SK-N-SH (cell line): ENCODE results near the gene PCNX1.

Experiments
- ELF1 ChIP-seq: IDR thresholded peaks from 2 replicates; pipeline ENCODE4 v1.4.0; 2012
- EZH2phosphoT487 ChIP-seq: fragments of 200-600 bp; sonication (generic); IDR thresholded peaks from 2 replicates; pipeline ENCODE4 v1.6.1; 2017; ENCODE audit warnings: low read depth, mixed run types, mild to moderate bottlenecking, antibody characterized with exemption, moderate library complexity, borderline replicate concordance
- RXRA ChIP-seq: IDR thresholded peaks from 2 replicates; pipeline ENCODE4 v1.4.0; 2012; ENCODE audit warnings: low read depth, mild to moderate bottlenecking, borderline replicate concordance
- TEAD4 ChIP-seq: IDR thresholded peaks from 2 replicates; pipeline ENCODE4 v1.4.0; 2012; ENCODE audit warnings: mild to moderate bottlenecking, borderline replicate concordance; ENCODE audit not compliant: insufficient read depth
- TF ChIP-seq, protein P1 (sequence below): fragments of 200-600 bp; sonication (generic); IDR thresholded peaks from 2 replicates; pipeline ENCODE4 v1.6.1; 2017; ENCODE audit warnings: antibody characterized with exemption, mild to moderate bottlenecking, moderate library complexity
- TF ChIP-seq, protein P2 (sequence below): fragments of 150-350 bp; IDR thresholded peaks from 2 replicates; pipeline ENCODE4 v1.6.1; 2016; ENCODE audit warnings: mild to moderate bottlenecking, low read depth, low read length

DNA sequence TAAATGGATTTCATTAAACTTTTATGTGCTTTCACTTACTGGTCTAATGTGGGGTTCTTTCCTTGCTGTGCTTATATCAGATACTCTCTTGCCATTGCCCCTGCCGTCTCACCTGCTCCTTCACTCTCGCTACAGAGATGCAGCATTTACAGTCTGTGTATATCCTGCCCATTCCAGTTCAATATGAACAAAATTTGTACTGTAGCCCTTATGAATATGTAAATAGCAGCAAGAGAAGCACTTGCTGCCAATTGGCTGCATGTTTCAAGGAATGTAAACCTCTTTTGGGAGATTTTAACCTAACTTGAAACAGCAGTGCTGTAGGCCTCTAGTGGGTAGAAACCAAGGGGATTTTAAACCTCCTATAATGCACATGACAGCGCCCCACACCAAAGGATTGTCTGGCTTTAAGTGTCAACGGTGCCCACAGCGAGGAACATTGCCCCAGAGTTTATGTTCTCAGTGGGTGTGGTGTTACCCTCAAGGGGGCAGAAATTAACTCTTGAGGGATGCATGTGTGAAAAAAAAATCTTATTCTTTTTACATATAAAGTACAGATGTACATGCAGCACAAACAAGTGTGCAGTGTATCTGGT is 19.1 kb downstream of the PCNX1 start:
- TF ChIP-seq RXRA (no peak), EZH2phosphoT487 (no peak), TEAD4 (no peak), ELF1 (no peak)
- TF ChIP-seq, protein P1, sequence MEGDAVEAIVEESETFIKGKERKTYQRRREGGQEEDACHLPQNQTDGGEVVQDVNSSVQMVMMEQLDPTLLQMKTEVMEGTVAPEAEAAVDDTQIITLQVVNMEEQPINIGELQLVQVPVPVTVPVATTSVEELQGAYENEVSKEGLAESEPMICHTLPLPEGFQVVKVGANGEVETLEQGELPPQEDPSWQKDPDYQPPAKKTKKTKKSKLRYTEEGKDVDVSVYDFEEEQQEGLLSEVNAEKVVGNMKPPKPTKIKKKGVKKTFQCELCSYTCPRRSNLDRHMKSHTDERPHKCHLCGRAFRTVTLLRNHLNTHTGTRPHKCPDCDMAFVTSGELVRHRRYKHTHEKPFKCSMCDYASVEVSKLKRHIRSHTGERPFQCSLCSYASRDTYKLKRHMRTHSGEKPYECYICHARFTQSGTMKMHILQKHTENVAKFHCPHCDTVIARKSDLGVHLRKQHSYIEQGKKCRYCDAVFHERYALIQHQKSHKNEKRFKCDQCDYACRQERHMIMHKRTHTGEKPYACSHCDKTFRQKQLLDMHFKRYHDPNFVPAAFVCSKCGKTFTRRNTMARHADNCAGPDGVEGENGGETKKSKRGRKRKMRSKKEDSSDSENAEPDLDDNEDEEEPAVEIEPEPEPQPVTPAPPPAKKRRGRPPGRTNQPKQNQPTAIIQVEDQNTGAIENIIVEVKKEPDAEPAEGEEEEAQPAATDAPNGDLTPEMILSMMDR, result no peak
- TF ChIP-seq, protein P2, sequence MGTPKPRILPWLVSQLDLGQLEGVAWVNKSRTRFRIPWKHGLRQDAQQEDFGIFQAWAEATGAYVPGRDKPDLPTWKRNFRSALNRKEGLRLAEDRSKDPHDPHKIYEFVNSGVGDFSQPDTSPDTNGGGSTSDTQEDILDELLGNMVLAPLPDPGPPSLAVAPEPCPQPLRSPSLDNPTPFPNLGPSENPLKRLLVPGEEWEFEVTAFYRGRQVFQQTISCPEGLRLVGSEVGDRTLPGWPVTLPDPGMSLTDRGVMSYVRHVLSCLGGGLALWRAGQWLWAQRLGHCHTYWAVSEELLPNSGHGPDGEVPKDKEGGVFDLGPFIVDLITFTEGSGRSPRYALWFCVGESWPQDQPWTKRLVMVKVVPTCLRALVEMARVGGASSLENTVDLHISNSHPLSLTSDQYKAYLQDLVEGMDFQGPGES, result no peak
